Endothelial cell of umbilical vein (primary cell): ENCODE measurements around the gene JAM2. TPM values are rescaled to one million over a fixed set of nuclear protein-coding genes. Genes with fewer than 3 reads are reported as not detected.

Experiments used
- BruUV-seq: library from RNA; stranded (reverse); fragments of 400-500 nt; replicated peaks from 2 replicates; lab custom pipeline; 2021; lab: Mats Ljungman, UMichigan
- CTCF ChIA-PET: fragments of 300-600, 350-600 bp; sonication (Branson Sonifier 250); formaldehyde crosslinking; loops from one replicate; lab custom pipeline; 2021; ENCODE audit warnings: antibody characterized with exemption, inconsistent platforms; lab: Charles Lee
- POLR2A ChIA-PET: fragments of 300-600, 350-600 bp; sonication (Branson Sonifier 250); formaldehyde crosslinking; loops from one replicate; lab custom pipeline; 2021; ENCODE audit warnings: antibody characterized with exemption, inconsistent platforms; lab: Charles Lee
- DNase-seq: peaks from one replicate; pipeline ENCODE4 v3.0.0-alpha.2; 2011; ENCODE audit warnings: low read depth, low spot score
- FAIRE-seq: peaks from 2 replicates; lab custom pipeline; 2011; peaks lifted over from hg19 to GRCh38; lab: Jason Lieb, UNC
- H2AFZ ChIP-seq: 2 replicates; pipeline ENCODE4 v1.6.0; 2012; ENCODE audit warnings: low read depth, low read length, control low read depth, inconsistent platforms
- H3K27ac ChIP-seq: 2 replicates; pipeline ENCODE4 v1.5.1; 2011; ENCODE audit warnings: low read depth, mild to moderate bottlenecking, control low read depth, low read length, moderate library complexity; ENCODE audit not compliant: insufficient read depth
- H3K27me3 ChIP-seq, 2 experiments: 2 replicates each; pipeline versions ENCODE4 v1.6.0 to v1.6.1; 2011; ENCODE audit warnings: low read length in 2 of 2, mixed read lengths in 1 of 2; ENCODE audit not compliant: control insufficient read depth in 2 of 2, insufficient read depth in 2 of 2
- H3K36me3 ChIP-seq, 2 experiments: 2 replicates in 1 of 2; 3 replicates in 1 of 2; pipeline ENCODE4 v1.5.1; 2011; ENCODE audit warnings: low read length in 2 of 2, mild to moderate bottlenecking in 1 of 2, moderate library complexity in 1 of 2; ENCODE audit not compliant: control insufficient read depth in 2 of 2, insufficient read depth in 2 of 2; ENCODE audit errors: extremely low read depth in 1 of 2
- H3K4me1 ChIP-seq: 3 replicates; pipeline ENCODE4 v1.5.1; 2011; ENCODE audit warnings: mild to moderate bottlenecking, low read length; ENCODE audit not compliant: control insufficient read depth, insufficient read depth; ENCODE audit errors: extremely low read depth
- H3K4me2 ChIP-seq: 2 replicates; pipeline ENCODE4 v1.6.1; 2011; ENCODE audit warnings: low read length, control low read depth, mixed read lengths; ENCODE audit not compliant: insufficient read depth
- H3K4me3 ChIP-seq, 3 experiments: fragments of 200-600 bp in 1 of 3; sonication (generic), shearing (Covaris generic) in 1 of 3; replicated peaks in 1 of 3; 2 replicates each; pipeline ENCODE4 v1.5.1; 2011 to 2016; ENCODE audit warnings: control low read depth in 3 of 3, low read length in 3 of 3, mild to moderate bottlenecking in 2 of 3, inconsistent platforms in 1 of 3, low read depth in 1 of 3, moderate library complexity in 1 of 3; ENCODE audit not compliant: insufficient read depth in 1 of 3
- H3K79me2 ChIP-seq: 2 replicates; pipeline ENCODE4 v1.6.0; 2012; ENCODE audit warnings: low read length, inconsistent platforms; ENCODE audit not compliant: control insufficient read depth, insufficient read depth
- H3K9ac ChIP-seq: replicated peaks from 2 replicates; pipeline ENCODE3; 2011; ENCODE audit warnings: low read length, control low read depth; ENCODE audit not compliant: insufficient read depth; ENCODE audit errors: extremely low read depth
- H3K9me1 ChIP-seq: replicated peaks from 3 replicates; pipeline ENCODE4 v1.6.0; 2011; ENCODE audit warnings: mild to moderate bottlenecking, low read length; ENCODE audit not compliant: control insufficient read depth, insufficient read depth; ENCODE audit errors: extremely low read depth
- H3K9me3 ChIP-seq: replicated peaks from 2 replicates; pipeline ENCODE4 v1.5.1; 2012; ENCODE audit warnings: low read length, inconsistent platforms; ENCODE audit not compliant: control insufficient read depth, insufficient read depth
- H4K20me1 ChIP-seq: replicated peaks from 2 replicates; pipeline ENCODE3; 2011; ENCODE audit warnings: mild to moderate bottlenecking, low read length; ENCODE audit not compliant: control insufficient read depth, insufficient read depth; ENCODE audit errors: extremely low read depth
- GATA2 ChIP-seq: IDR thresholded peaks from 2 replicates; pipeline ENCODE4 v1.7.0; 2011; ENCODE audit warnings: low read depth, mild to moderate bottlenecking, moderate library complexity, mixed read lengths, low read length; ENCODE audit not compliant: insufficient read length, insufficient read depth
- MYC ChIP-seq: IDR thresholded peaks from one replicate; pipeline ENCODE4 v1.6.1; 2011; ENCODE audit warnings: mild to moderate bottlenecking, low read depth, low read length
- dilution Hi-C: fragments of 300-500 bp; cut with MboI; formaldehyde crosslinking; loops from one replicate; pipeline ENCODE4 v1.15.0; 2019; ENCODE audit warnings: low sequenced_read_pairs; ENCODE audit not compliant: extremely low pct_ligation_motif_present
- intact Hi-C: fragments of 100-400 bp; cut with micrococcal nuclease; formaldehyde crosslinking; loops from one replicate; pipeline ENCODE4 v1.10.0; 2022
- polyA plus RNA-seq, 4 experiments: library from polyadenylated mRNA; depleted of rRNA in 3 of 4; stranded (reverse) in 3 of 4; unstranded in 1 of 4; fragments of >200 nt; gene quantifications; 2 replicates each; pipeline versions ENCODE4 v1.2.1 to v1.2.3, GENCODE V29; 2011 to 2012; ENCODE audit warnings: missing spikeins in 1 of 4
- total RNA-seq: library from RNA; stranded (reverse); gene quantifications from 2 replicates; pipeline ENCODE4 v1.2.3, GENCODE V29; 2021
- TF ChIP-seq, protein P1 (sequence below), 2 donors: IDR thresholded peaks; 1 replicate in 1 of 2; 2 replicates in 1 of 2; pipeline ENCODE4 v1.5.1; 2011; ENCODE audit warnings: low read length in 2 of 2, mild to moderate bottlenecking in 2 of 2, moderate library complexity in 2 of 2, control low read depth in 1 of 2, inconsistent platforms in 1 of 2, low read depth in 1 of 2; ENCODE audit not compliant: insufficient read depth in 1 of 2; ENCODE audit errors: extremely low read depth in 1 of 2

Gene JAM2
- total and polyA plus RNA-seq, 2 donors (not counting 3 experiments of a cell fraction or from before 2014, with no cell fraction given), result 0.14 to 0.20 TPM

GRCh38 chr21:25639551-25640201 lies 618 bp downstream of the JAM2 start:
- H3K36me3 ChIP-seq, result no peaks in the 10 kb centered on the region
- intact Hi-C loops (loop anchor here (1.0 kb wide), 1 partner anchor 31 kb away; no protein-coding TSS in a partner anchor), dilution Hi-C loops (no loop called here)
- DNase-seq (peak; percentile 21), FAIRE-seq (peak; percentile 43)
- ChIA-PET CTCF (no interaction called here), POLR2A (no interaction called here)
- peak overlapping the region; percentile 83 for H2AFZ ChIP-seq
- H3K27me3 ChIP-seq, result peaks cover 16 to 38% of the 10 kb centered on the region in 2 experiments
- H3K27ac ChIP-seq, result no peak overlapping the region
- peak overlapping the region; percentile 31 to 59 (median 59) for H3K4me3 ChIP-seq
- no TSS peak for BruUV-seq
- peaks cover 12% of the 10 kb centered on the region for H3K4me1 ChIP-seq
- H3K9ac ChIP-seq, result peak overlapping the region; percentile 13
- H3K4me2 ChIP-seq, result peak overlapping the region; percentile 83
- no peaks in the 10 kb centered on the region for H3K9me3 ChIP-seq
- TF ChIP-seq, protein P1, sequence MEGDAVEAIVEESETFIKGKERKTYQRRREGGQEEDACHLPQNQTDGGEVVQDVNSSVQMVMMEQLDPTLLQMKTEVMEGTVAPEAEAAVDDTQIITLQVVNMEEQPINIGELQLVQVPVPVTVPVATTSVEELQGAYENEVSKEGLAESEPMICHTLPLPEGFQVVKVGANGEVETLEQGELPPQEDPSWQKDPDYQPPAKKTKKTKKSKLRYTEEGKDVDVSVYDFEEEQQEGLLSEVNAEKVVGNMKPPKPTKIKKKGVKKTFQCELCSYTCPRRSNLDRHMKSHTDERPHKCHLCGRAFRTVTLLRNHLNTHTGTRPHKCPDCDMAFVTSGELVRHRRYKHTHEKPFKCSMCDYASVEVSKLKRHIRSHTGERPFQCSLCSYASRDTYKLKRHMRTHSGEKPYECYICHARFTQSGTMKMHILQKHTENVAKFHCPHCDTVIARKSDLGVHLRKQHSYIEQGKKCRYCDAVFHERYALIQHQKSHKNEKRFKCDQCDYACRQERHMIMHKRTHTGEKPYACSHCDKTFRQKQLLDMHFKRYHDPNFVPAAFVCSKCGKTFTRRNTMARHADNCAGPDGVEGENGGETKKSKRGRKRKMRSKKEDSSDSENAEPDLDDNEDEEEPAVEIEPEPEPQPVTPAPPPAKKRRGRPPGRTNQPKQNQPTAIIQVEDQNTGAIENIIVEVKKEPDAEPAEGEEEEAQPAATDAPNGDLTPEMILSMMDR (IDR thresholded peaks at IDR 0.05; ENCODE audit: extremely low read depth in 1 of 2, insufficient read depth in 1 of 2, low read depth in 1 of 2, low read length in 2 of 2), result peak; percentile 33 to 58
- TF ChIP-seq MYC, result no peak
- no peak for TF ChIP-seq GATA2
- no peaks in the 10 kb centered on the region for H3K79me2 ChIP-seq
- H3K9me1 ChIP-seq, result no peaks in the 10 kb centered on the region
- H4K20me1 ChIP-seq, result no peaks in the 10 kb centered on the region
